Stimulated activated naive CD8-positive, alpha-beta T cell treated with anti-CD3 and anti-CD28 coated beads, Interleukin-15, amount 100 ng/mL, for 72 hours (primary cell): Measurements from ENCODE around the gene LIG4.
A peak's percentile ranks its signal among the peaks of the same experiment; 100 is the strongest.
"Not testable (repeated sequence)": the region's sequence is repeated elsewhere in the genome, so short reads cannot be mapped to it uniquely, and the experiment has no call there.

ENCODE experiments used
- ATAC-seq: fragments of 150-1000 bp; cut with Tn5 transposase; 2 replicates; pipeline ENCODE4 v1.10.0; 2021; ENCODE audit warnings: mild to moderate bottlenecking, moderate library complexity
- DNase-seq, 2 donors: peaks; one replicate each; pipeline ENCODE4 v3.0.0; 2021 to 2022
- H3K27ac Mint-ChIP-seq, 2 donors: one replicate each; pipeline ENCODE4 v1.8.0; 2022; ENCODE audit warnings: mild to moderate bottlenecking in 2 of 2, mixed read lengths in 2 of 2, moderate library complexity in 2 of 2
- H3K27me3 Mint-ChIP-seq: one replicate; pipeline ENCODE4 v1.8.0; 2022; ENCODE audit warnings: mixed read lengths
- H3K4me1 Mint-ChIP-seq: one replicate; pipeline ENCODE4 v1.8.0; 2022; ENCODE audit warnings: mild to moderate bottlenecking, mixed read lengths
- H3K4me3 Mint-ChIP-seq, 2 donors: one replicate each; pipeline ENCODE4 v1.8.0; 2022; ENCODE audit warnings: mild to moderate bottlenecking in 2 of 2, mixed read lengths in 2 of 2, moderate library complexity in 1 of 2
- H3K9me3 Mint-ChIP-seq, 2 donors: one replicate each; pipeline ENCODE4 v1.8.0; 2022; ENCODE audit warnings: mixed read lengths in 2 of 2

LIG4 gene

DNA sequence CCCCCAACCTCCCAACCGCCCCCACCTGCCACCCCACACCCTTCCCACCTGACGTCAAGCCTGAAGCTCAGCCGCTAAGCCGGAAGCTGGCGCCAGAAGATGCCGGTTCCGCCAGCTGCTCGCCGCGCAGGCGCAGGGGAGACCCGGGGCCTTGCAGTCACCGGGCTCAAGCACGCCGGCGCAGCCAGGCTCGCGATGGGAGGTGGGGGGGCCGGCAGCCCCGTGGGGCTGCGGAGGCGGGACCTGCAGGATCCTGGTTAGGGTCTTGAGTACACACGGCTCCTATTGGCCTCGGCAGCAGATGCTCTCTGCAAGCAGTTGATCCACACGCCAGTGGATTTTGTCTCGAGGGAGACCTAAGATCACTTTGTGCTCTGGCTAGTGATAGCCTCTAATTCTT, at the start of gene LIG4:
LIG4 (minus strand) TSS at position 101 of the 400 bp plus-strand sequence. CDS start 4,268 bp downstream, outside the sequence.
- peak; percentile 83 to 91 for DNase-seq
- Mint-ChIP-seq H3K4me1 (peaks cover 35% of the 10 kb centered on the region), H3K27ac (peak within 1 kb of the TSS; percentile 80), H3K27me3 (no peaks in the 10 kb centered on the region), H3K4me3 (peak within 1 kb of the TSS; percentile 89 to 94), H3K9me3 (no peaks in the 10 kb centered on the region)
- peak; percentile 80 for ATAC-seq

DNA sequence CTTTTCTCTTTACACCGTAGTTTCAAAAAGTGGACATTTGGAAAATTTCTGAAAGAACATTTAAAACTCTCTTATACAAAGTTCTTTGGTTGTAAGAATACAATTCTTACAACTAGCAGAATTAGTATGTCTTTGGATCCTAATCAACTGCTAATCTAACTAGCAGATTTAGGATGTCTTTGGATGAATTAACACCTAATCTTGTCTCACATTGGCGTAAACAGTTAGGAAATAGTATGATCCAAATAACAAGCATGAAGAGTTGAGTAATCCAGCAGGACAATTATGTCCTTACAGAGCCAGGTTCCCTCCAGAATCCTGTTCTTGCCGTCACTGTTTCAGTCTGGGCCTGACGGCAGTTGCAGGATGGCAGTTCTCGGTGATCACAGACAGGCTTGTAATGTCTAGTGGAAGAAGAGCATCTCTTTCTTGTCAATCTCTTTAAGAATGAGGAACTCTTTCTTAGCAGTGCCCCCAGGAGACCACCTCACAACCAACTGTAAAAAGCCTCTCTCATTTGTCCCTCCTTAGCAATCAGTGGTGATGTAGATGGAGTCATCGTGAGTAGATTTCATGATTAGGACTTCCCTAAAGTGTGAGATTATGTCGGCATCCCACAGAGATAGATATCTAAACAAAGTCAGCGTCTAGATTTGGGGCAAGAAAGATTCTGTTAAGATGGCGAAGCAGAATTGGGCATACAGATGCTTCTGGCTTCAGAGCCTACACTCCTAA, 48.5 kb upstream of the LIG4 start:
- ATAC-seq (no peak), DNase-seq (no peak)
- no peak overlapping the region for H3K27ac Mint-ChIP-seq
- H3K9me3 Mint-ChIP-seq, result no peaks in the 10 kb centered on the region
- H3K4me1 Mint-ChIP-seq, result peaks cover 16% of the 10 kb centered on the region
- H3K4me3 Mint-ChIP-seq, result no peak overlapping the region
- H3K27me3 Mint-ChIP-seq, result no peaks in the 10 kb centered on the region

- ATAC-seq, result no peak
- H3K4me1 Mint-ChIP-seq, result no peaks in the 10 kb centered on the region
- no peak overlapping the region for H3K4me3 Mint-ChIP-seq
- no peak overlapping the region for H3K27ac Mint-ChIP-seq
- H3K9me3 Mint-ChIP-seq, result peaks cover 0 to under 1% of the 10 kb centered on the region in 2 donors
- H3K27me3 Mint-ChIP-seq, result no peaks in the 10 kb centered on the region
- DNase-seq, result no peak
Measured at GRCh38 chr13:108257248-108257647, 41.9 kb upstream of the LIG4 start.

- DNase-seq (no peak), ATAC-seq (peak; percentile 46)
- no peaks in the 10 kb centered on the region for H3K27me3 Mint-ChIP-seq
- H3K9me3 Mint-ChIP-seq, result peaks cover 36 to 57% of the 10 kb centered on the region in 2 donors
- H3K4me3 Mint-ChIP-seq, result no peak overlapping the region
- no peak overlapping the region for H3K27ac Mint-ChIP-seq
- peaks cover 9% of the 10 kb centered on the region for H3K4me1 Mint-ChIP-seq
Measured at GRCh38 chr13:108249150-108249549, 33.8 kb upstream of the LIG4 start.

- H3K27me3 Mint-ChIP-seq, result no peaks in the 10 kb centered on the region
- no peak overlapping the region for H3K27ac Mint-ChIP-seq
- H3K9me3 Mint-ChIP-seq, result no peaks in the 10 kb centered on the region
- DNase-seq (no peak), ATAC-seq (no peak)
- no peak overlapping the region for H3K4me3 Mint-ChIP-seq
- peaks cover 20% of the 10 kb centered on the region for H3K4me1 Mint-ChIP-seq
Measured at GRCh38 chr13:108230377-108230776, 15.0 kb upstream of the LIG4 start.

DNA sequence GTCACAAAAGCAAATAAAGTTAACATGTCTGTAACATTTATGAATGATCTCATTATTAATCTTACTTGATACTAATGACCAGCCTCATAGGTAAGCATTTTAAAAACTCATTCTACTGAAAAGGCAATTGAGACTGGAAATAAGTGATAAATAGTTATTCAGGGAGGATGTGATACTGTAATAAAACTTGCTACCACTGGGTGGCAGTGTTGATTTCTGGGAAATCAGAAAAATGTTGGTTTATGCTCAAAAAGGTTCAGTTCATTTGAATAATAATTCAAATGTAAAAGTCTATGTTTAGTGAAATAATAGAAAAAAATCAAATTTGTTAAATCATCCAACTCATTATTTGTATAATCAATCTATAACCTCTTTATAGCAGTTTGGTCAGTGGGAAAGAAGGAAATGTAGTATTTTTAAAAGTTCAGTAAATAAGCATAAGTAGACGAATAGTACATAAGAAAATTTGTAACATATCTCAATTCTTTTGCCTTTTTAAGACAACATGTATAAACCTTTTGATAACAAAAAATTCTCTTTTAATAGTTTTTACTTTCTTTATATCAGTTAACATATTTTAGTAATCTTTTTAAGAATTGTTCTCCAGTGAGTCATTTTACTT, 12.4 kb upstream of the LIG4 start:
- no peak for ATAC-seq
- DNase-seq, result peak in 1 of 2 donors; percentile 15
- H3K27ac Mint-ChIP-seq, result no peak overlapping the region
- peaks cover 37% of the 10 kb centered on the region for H3K4me1 Mint-ChIP-seq
- no peak overlapping the region for H3K4me3 Mint-ChIP-seq
- no peaks in the 10 kb centered on the region for H3K27me3 Mint-ChIP-seq
- H3K9me3 Mint-ChIP-seq, result no peaks in the 10 kb centered on the region

- H3K9me3 Mint-ChIP-seq, result no peaks in the 10 kb centered on the region
- H3K4me1 Mint-ChIP-seq, result peaks cover 40% of the 10 kb centered on the region
- peak; percentile 58 for ATAC-seq
- DNase-seq, result no peak
- no peaks in the 10 kb centered on the region for H3K27me3 Mint-ChIP-seq
- H3K27ac Mint-ChIP-seq, result no peak overlapping the region
- no peak overlapping the region for H3K4me3 Mint-ChIP-seq
Measured at GRCh38 chr13:108226184-108226583, 10.8 kb upstream of the LIG4 start.

DNA sequence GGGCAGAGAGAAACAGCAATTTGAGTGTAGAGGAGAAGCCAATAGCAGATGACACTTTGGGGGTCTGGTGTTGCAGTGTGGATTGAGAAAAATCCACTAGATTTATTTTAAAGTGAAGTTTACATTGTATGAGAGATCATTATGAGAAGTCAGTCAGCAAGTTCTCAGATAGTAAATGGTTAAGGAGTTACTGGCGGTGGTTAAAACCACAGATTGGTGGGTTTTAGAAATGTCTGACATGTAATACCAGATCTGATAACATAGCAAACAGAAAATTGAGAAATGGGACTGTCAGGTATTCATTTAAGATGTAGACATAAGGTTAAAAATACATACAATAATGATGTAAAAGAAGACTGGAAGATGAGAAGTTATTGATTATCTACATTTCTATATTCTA, 10.1 kb upstream of the LIG4 start:
- DNase-seq (no peak), ATAC-seq (peak; percentile 89)
- H3K27ac Mint-ChIP-seq, result peak overlapping the region in 1 of 2 donors; percentile 9
- H3K9me3 Mint-ChIP-seq, result no peaks in the 10 kb centered on the region
- H3K4me3 Mint-ChIP-seq, result peak overlapping the region; percentile 1 to 4
- H3K27me3 Mint-ChIP-seq, result no peaks in the 10 kb centered on the region
- peaks cover 45% of the 10 kb centered on the region for H3K4me1 Mint-ChIP-seq

- Mint-ChIP-seq H3K4me1 (peaks cover 57% of the 10 kb centered on the region), H3K27ac (no peak overlapping the region), H3K9me3 (no peaks in the 10 kb centered on the region), H3K4me3 (no peak overlapping the region), H3K27me3 (no peaks in the 10 kb centered on the region)
- DNase-seq (no peak), ATAC-seq (no peak)
Measured at GRCh38 chr13:108223687-108224503, 8.6 kb upstream of the LIG4 start.

DNA sequence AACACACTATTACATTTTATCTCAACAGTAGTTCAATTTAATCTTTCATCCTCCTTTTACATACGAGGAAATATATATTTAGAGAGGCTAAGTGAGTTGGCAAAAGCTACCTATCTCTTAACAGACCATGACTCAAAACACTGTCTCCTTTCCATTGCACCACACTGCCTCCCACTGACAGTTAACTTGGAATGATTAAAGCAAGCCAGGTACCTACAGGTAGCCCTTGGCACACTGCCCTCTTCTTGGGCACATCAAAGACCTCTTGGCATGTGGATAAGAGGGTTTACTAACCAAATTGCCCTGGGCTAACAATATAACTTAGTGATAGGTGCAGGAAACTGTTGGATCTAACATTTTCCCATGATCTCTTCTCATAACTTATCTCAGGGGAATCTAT, 4.7 kb upstream of the LIG4 start:
- ATAC-seq (no peak), DNase-seq (no peak)
- no peaks in the 10 kb centered on the region for H3K9me3 Mint-ChIP-seq
- H3K27me3 Mint-ChIP-seq, result no peaks in the 10 kb centered on the region
- H3K4me3 Mint-ChIP-seq, result peak overlapping the region; percentile 89 to 94
- H3K4me1 Mint-ChIP-seq, result peaks cover 48% of the 10 kb centered on the region
- H3K27ac Mint-ChIP-seq, result peak overlapping the region in 1 of 2 donors; percentile 33

DNA sequence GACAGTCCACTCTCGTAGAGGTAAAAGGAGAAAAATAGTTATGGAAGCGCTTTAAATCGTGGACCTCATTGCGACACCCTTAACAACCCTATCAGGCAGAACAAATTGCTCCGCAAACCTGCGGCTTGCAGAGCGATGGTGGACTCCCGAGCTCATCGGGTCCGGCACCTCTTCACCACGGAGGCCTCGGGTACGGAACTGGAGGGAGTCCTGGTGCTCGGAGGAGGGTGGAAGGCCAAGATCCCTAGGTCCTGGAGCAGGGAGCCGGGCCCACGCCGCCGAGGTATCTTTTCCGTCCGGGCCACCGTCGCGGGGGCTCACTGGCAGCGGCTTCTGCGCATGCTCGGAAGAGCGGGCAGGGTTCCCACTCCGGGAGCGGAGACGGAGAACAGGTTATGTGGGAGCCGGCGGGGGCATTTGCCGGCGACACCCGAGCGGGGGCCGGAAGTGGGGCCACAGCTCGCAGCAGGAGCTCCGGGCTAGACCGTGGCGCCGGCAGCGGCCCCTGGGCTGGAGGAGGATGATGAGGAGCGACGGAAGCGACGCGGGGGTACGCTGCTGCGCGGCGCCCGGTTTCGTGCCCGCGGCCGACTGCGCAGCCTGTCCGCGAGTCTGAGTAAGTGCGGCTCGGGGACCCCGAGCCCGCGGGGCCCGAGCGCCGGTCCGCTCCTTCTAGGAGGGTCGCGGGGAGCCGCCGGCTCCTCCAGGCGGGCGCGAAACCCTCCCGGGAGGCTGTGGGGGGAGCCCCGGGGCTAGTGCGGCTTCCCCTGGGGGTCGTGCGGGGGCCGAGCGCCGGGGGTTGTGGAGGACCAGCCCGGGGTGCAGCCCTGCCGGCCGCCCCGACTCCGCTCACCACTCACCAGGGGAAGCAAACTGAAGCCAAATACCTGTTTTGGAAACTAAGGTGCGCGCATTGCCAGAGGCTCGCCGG, 3.0 kb upstream of the LIG4 start, which contains the start of gene ABHD13:
ABHD13 (plus strand) TSS at position 349 of the 931 bp plus-strand sequence. CDS start 10,827 bp downstream, outside the sequence.
- peaks cover 48% of the 10 kb centered on the region for H3K4me1 Mint-ChIP-seq

DNA sequence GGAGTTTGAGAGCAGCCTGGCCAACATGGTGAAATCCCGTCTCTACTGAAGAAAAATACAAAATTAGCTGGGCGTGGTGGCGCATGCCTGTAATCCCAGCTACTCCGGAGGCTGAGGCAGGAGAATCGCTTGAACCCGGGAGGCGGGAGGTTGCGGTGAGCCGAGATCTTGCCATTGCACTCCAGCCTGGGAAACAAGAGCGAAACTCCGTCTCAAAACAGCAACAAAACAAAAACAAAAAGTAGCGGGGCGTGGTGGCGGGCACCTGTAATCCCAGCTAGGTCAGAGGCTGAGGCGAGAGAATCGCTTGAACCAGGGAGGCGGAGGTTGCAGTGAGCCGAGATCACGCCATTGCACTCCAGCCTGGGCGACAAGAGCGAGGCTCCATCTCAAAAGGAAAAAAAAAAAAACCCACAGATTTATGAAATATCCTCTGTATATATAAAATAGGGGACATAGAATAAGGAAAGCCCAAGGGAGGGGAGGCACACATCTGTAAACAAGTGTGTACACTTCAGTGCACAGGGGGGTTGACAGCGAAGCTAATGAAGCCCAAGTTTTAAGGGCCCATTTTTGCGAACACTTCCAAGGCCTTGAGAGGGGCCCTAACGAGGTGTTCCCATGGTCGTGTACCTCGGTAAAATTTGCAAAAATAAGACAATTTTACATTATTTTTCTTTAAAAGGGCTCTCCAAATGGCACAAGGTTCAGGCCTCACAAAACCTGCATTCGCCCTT, 2.1 kb upstream of the LIG4 start:
- Mint-ChIP-seq H3K27ac (peak overlapping the region; percentile 96 to 99), H3K4me3 (peak overlapping the region; percentile 89 to 94), H3K4me1 (peaks cover 42% of the 10 kb centered on the region)
- not testable (repeated sequence) for ATAC-seq, H3K27me3 Mint-ChIP-seq, DNase-seq, H3K9me3 Mint-ChIP-seq

More for the DNA sequence above, 3.0 kb upstream of the LIG4 start, which contains the start of gene ABHD13:
- DNase-seq (peak; percentile 91 to 93), ATAC-seq (peak; percentile 90)
- Mint-ChIP-seq H3K27ac (peak within 1 kb of the TSS; percentile 96 to 99), H3K27me3 (no peaks in the 10 kb centered on the region), H3K9me3 (no peaks in the 10 kb centered on the region), H3K4me3 (peak within 1 kb of the TSS; percentile 89 to 94)

GRCh38 chr13:108214441-108215271, 680 bp downstream of the LIG4 start:
- no peak for DNase-seq
- Mint-ChIP-seq H3K4me1 (peaks cover 28% of the 10 kb centered on the region), H3K27ac (peak overlapping the region; percentile 9 to 76), H3K4me3 (peak overlapping the region; percentile 81 to 85), H3K27me3 (no peaks in the 10 kb centered on the region), H3K9me3 (peaks cover 5% of the 10 kb centered on the region in 2 donors)
- ATAC-seq, result no peak
